Activated CD8-positive, alpha-beta memory T cell treated with anti-CD3 and anti-CD28 coated beads for 24 hours (primary cell): ENCODE results near the gene ARID5A.

ENCODE experiments used
- DNase-seq: peaks from one replicate; pipeline ENCODE4 v3.0.0-alpha.2; 2020

ARID5A gene

DNA sequence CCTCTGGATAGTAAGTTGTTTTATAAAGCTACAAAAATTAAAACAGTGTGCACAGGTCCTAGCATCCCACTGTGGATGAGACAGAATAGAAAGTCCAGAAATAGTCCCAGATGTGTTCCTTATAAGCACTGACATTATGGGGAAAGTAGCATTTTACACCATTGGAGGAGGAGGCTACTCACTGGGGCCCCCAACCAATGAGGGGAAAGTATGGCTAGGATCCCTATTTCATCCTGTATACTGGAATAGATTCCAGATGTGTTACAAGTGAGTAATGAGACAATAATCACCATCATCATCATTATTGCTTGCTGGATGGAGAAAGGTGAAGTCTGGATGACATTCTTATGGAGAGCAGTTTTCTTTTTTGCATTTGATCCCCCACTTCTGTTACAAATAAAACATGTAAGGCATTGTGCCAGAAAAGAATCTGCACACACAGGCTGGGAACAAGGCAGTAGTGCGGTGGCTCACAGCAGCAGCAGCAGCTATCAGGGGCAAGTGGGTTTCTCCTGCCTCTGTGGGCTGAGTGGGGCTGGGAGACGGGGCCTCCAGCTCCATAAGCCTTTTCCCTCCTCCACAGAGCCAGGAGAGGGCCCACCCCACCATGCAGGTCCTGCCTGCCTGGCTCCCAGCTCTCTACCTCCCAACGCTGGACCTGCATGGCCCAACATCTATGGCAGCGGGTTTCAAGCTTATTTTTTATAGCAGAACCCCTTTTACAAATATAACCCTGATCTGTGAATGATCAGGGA, 5.0 kb downstream of the ARID5A start:
- DNase-seq = no peak

DNA sequence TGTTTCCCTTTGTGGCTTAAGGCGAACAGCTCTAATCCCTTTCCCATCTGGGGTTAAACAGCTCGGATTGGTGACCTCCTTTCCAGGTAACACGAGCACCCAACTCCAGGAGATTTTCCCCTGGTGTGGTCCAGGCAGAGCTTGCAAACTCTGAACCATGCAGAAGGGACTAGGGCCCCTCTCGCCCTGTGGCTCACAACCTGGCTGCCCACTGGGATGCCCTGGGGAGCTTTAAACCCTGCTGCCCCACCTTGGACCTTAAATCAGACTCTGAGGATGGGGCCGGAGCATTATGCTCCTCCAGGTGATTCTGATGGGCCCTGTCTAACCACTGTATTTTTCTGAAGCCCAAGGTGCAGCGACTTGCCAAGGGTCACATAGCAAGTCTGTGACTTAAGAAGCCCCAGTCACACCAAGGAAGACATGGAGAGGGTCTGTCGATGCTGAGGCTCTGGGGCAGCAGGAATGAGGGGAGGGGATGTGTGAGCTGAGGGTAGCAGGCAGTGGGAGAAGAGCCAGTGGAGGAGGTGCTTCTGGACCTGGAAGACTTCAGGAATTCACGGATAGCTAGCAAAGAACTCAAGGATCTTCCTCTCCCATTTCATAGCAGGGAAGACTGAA, 5.9 kb downstream of the ARID5A start:
- no peak for DNase-seq

DNA sequence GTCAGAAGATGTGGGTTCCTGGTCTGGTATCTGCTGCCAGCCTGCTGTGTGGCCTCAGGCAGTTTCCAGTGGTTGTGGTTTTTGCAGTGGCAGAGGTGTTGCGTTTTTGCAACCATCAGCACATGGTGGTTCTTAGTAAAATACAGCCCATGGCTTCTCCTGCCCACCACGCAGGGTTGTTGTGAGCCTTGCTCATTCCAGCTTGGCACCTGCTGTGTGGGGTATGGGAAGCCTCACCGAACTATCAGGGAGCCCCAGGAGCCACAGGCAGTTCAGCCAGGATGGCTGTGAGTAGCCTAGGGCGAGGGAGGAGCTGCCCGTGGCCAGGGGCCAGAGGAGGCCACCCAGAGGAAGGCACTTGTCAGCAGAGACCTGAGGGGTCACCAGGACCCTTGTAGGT, 9.8 kb downstream of the ARID5A start:
- DNase-seq = peak; percentile 61

DNA sequence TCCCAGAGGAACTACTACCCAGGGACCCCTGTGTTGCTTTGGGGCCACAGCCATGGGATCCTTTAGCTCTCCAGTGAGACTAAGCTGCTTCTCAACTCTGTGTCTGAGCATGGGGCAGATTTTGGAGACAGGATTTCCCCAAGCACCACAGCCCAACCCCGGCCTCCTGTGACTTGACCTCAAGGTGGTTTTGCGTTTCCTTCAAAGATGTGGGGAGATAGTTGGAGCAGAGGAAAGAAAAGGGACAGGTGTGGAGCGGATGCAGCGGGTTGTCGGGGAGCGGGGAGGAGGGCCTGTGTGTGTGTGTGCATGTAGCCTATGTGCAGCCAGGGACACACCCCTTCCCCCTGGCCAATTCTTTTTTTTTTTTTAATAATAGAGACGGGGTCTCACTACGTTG, 10.2 kb downstream of the ARID5A start:
- no peak for DNase-seq

DNA sequence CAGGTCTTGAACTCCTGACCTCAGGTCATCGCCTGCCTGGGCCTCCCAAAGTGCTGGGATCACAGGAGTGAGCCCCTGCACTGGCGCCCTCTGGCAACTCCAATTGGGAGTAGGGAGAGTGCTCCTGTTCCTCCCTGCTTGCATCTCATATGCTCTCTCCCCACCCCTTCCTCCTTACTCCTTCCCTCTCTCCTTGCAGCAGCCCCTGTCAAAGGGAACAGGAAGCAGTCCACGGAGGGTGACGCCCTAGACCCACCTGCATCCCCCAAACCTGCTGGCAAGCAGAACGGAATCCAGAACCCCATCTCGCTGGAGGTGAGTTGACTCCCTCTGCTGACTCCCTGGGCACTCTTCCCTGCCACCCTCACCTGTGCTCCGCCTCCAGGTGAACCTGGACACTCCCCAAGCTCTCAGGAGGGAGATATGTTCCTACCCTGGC, 10.7 kb downstream of the ARID5A start:
- DNase-seq = no peak

DNA sequence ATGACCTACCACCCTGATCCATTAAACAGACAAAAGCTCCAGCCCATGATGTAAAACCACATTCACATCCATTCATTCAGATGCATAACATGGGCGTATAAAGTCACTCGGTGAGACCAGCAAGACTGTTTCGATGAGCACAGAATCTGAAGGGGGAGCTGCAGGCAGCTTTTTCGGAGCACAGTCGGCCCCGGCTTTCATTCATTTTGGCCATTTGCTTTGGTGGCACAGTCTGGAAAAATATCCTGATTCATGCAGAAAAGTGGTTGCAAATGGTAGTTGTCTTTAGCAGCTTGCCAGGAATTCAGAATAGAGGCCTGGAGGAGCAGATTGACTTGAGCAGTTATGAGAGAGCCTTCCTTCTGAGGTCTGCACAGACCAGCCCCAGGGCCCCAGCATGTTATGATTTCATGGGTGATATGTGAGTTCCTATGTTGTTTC, 11.2 kb downstream of the ARID5A start:
- DNase-seq = no peak

DNA sequence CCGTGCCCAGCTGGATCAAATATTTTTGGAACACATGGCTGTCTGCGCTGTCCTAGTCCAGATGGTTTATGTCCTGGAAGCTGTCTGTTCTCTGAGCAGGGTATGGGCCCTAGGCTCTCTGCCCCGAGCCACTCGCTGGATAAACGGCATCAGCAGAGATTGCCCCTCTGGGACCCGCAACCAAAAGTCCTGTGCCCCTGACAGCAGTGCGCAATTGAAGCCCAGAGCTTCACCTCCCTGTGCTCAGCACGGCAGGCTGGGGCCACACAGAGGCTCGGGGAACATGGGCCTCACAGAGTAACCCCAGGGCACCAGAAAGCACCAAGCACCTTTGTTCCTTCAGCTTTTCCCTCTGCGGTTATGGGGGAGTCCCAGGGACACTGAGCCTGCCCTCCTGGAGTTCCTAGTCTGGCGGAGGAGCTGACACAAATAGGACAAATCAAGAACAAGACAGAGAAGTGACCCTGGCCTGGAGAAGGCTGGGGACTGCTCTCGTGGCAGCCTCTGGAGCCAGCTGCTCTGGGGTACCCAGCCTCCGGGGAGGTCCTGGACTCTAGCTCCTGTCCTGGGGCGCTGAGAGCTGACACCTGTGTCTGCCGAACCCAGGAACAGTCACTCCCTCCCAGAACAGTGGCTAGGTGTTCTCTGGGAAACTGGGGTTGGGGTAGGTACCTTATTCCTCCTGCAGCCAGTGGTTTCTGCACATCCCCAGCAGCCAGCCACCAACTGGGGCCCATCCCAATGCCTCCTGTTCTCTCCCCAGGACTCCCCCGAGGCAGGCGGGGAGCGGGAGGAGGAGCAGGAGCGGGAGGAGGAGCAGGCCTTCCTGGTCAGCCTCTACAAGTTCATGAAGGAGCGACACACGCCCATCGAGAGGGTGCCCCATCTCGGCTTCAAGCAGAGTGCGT, 12.3 kb downstream of the ARID5A start:
- DNase-seq = no peak

- no peak for DNase-seq
Measured at GRCh38 chr2:96549466-96549785, 12.9 kb downstream of the ARID5A start.

GRCh38 chr2:96549967-96550786, 13.6 kb downstream of the ARID5A start:
- DNase-seq = no peak

DNA sequence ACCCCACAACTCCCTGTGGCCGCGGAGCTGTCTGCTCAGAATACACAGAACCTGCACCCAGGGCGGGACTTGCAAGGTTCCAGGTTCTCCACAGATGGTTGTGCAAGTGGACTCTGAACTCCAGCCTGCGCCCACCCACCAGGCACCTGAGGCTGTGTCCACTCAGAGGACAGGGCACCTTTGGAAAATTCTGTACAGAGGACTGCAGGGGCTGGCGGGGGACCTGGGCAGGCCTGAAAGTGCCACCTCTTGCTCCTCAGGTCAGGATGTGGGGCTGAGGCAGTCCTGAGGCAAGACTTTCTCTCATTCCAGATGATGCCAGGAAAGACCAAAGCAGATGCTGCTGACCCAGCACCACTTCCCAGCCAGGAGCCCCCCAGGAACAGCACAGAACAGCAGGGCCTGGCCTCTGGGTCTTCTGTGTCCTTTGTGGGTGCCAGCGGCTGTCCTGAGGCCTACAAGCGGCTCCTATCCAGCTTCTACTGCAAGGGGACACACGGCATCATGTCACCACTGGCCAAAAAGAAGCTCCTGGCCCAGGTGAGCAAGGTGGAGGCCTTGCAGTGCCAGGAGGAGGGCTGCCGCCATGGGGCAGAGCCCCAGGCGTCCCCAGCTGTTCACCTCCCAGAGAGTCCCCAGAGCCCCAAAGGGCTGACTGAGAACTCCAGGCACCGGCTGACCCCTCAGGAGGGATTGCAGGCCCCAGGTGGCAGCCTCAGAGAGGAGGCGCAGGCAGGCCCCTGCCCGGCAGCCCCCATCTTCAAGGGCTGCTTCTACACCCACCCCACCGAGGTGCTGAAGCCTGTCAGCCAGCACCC, 14.4 kb downstream of the ARID5A start:
- DNase-seq = peak; percentile 55

GRCh38 chr2:96551605-96552314, 15.2 kb downstream of the ARID5A start:
- DNase-seq = no peak

- DNase-seq = peak; percentile 64
Measured at GRCh38 chr2:96552315-96553175, 16.0 kb downstream of the ARID5A start.

- DNase-seq = peak; percentile 65
Measured at GRCh38 chr2:96553176-96553956, 16.8 kb downstream of the ARID5A start.

GRCh38 chr2:96553957-96554292, 17.4 kb downstream of the ARID5A start:
- peak; percentile 61 for DNase-seq

- peak; percentile 90 for DNase-seq
Measured at GRCh38 chr2:96554293-96555145, 18.0 kb downstream of the ARID5A start.

GRCh38 chr2:96555146-96555610, 18.6 kb downstream of the ARID5A start:
- no peak for DNase-seq

- peak; percentile 70 for DNase-seq
Measured at GRCh38 chr2:96556441-96557330, 20.1 kb downstream of the ARID5A start.
